ENCODE measurements around the gene MRPL53. TPM values are rescaled to one million over a fixed set of nuclear protein-coding genes. Genes with fewer than 3 reads are reported as not detected.
A peak's percentile ranks its signal among the peaks of the same experiment; 100 is the strongest.

The MRPL53 gene
- total RNA-seq, 1 experiment from 2014 or later = 98.1 TPM

DNA sequence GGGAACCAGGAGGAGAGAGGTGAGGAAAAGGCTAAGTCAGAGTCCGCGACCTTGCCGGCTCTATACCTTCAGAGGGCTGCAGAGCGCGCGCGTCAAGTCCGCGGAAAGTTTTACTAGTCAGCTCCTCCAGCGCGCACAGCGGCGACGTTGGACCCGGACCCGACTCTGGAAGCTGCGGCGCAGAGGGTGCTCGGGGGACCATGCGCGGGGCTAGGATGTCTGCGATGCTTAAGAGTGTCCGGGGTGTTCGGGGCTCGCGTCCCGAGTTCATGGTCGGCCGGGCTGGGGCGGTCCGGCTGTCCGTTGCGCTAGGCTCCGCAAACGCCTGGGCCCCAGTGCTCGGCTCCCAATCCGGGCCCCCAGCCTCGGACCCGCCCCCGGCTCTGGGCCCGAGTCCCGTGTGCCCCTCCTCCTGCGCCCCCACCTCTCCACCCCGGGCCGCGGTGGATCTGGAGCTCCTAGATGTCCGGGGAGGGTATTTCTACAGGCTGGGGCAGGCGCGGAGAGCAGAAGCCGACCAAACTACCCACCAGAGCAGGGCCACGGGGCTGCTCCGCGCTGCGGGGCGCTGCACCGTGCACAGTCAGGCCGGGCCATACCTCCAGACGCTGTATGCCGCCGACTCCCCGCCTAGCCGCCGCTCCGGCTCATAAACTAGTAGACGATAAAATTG is 26.9 kb upstream of the MRPL53 start, which contains the start of gene LBX2:
Gene LBX2, minus strand, starts transcription at position 337 of the 673 bp plus-strand sequence. Its CDS starts 66 bp downstream, at position 271.
- intact Hi-C loops (cut with micrococcal nuclease; ENCODE audit: unreplicated experiment) (no loop called here), in situ Hi-C loops (cut with HindIII; ENCODE audit: low pct_unique_long_range_greater_than_20kb, low sequenced_read_pairs) (no loop called here)
- H3K36me3 ChIP-seq (ENCODE audit: control insufficient read depth, insufficient read depth, low read length) = no peaks in the 10 kb centered on the region
- BruUV-seq (replicated peaks) = no TSS peak
- no peaks in the 10 kb centered on the region for H3K9me3 ChIP-seq (ENCODE audit: control insufficient read depth, insufficient read depth, low read depth, low read length)
- ChIA-PET CTCF (interaction anchor here (0.6 kb wide), 1 partner anchor 48 kb away, joined by 3 read pairs; no protein-coding TSS in a partner anchor), POLR2A (no interaction called here)
- H3K4me1 ChIP-seq (ENCODE audit: control insufficient read depth, insufficient read depth, low read length) = peaks cover 39% of the 10 kb centered on the region
- no peak for DNase-seq (ENCODE audit: low read depth, low spot score)
- no peaks in the 10 kb centered on the region for H3K27me3 ChIP-seq (ENCODE audit: control insufficient read depth, insufficient read depth, low read length)
- ATAC-seq = peak; percentile 44
- peak within 1 kb of the TSS; percentile 81 for H3K27ac ChIP-seq (ENCODE audit: low read length)
- H3K4me3 ChIP-seq (ENCODE audit: low read depth in 2 of 2, low read length in 2 of 2) = peak within 1 kb of the TSS; percentile 43 to 65
- TF ChIP-seq CTCF (IDR thresholded peaks at IDR 0.05) = no peak
- TF ChIP-seq SIN3A (IDR thresholded peaks at IDR 0.05; ENCODE audit: borderline replicate concordance, insufficient read depth, low read depth, low read length) = no peak

- no peak for TF ChIP-seq TCF7L2 (IDR thresholded peaks at IDR 0.05; ENCODE audit: low read depth, low read length)
- no peak; the same call in none of the 2 replicates for TF ChIP-seq POLR2AphosphoS5 (IDR thresholded peaks at IDR 0.05; ENCODE audit: low read depth, low read length)
- TF ChIP-seq SIN3A (IDR thresholded peaks at IDR 0.05; ENCODE audit: borderline replicate concordance, insufficient read depth, low read depth, low read length) = no peak; the same call in 1 of the 2 replicates
- TF ChIP-seq, protein P1, sequence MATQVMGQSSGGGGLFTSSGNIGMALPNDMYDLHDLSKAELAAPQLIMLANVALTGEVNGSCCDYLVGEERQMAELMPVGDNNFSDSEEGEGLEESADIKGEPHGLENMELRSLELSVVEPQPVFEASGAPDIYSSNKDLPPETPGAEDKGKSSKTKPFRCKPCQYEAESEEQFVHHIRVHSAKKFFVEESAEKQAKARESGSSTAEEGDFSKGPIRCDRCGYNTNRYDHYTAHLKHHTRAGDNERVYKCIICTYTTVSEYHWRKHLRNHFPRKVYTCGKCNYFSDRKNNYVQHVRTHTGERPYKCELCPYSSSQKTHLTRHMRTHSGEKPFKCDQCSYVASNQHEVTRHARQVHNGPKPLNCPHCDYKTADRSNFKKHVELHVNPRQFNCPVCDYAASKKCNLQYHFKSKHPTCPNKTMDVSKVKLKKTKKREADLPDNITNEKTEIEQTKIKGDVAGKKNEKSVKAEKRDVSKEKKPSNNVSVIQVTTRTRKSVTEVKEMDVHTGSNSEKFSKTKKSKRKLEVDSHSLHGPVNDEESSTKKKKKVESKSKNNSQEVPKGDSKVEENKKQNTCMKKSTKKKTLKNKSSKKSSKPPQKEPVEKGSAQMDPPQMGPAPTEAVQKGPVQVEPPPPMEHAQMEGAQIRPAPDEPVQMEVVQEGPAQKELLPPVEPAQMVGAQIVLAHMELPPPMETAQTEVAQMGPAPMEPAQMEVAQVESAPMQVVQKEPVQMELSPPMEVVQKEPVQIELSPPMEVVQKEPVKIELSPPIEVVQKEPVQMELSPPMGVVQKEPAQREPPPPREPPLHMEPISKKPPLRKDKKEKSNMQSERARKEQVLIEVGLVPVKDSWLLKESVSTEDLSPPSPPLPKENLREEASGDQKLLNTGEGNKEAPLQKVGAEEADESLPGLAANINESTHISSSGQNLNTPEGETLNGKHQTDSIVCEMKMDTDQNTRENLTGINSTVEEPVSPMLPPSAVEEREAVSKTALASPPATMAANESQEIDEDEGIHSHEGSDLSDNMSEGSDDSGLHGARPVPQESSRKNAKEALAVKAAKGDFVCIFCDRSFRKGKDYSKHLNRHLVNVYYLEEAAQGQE (IDR thresholded peaks at IDR 0.05; ENCODE audit: insufficient read depth in 1 of 2, low read depth in 2 of 2, low read length in 1 of 2) = no peak
- no peak for TF ChIP-seq CTCF (IDR thresholded peaks at IDR 0.05)
- H3K9me3 ChIP-seq (ENCODE audit: control insufficient read depth, insufficient read depth, low read depth, low read length) = no peaks in the 10 kb centered on the region
- no TSS peak for BruUV-seq (replicated peaks)
- peaks cover 34% of the 10 kb centered on the region for H3K4me1 ChIP-seq (ENCODE audit: control insufficient read depth, insufficient read depth, low read length)
- in situ Hi-C loops (cut with HindIII; ENCODE audit: low pct_unique_long_range_greater_than_20kb, low sequenced_read_pairs) (no loop called here), intact Hi-C loops (cut with micrococcal nuclease; ENCODE audit: unreplicated experiment) (no loop called here)
- DNase-seq (ENCODE audit: low read depth, low spot score) (no peak), ATAC-seq (peak; percentile 17)
- H3K27me3 ChIP-seq (ENCODE audit: control insufficient read depth, insufficient read depth, low read length) = no peaks in the 10 kb centered on the region
- ChIA-PET POLR2A (no interaction called here), CTCF (no interaction called here)
- peak overlapping the region; percentile 43 to 65 for H3K4me3 ChIP-seq (ENCODE audit: low read depth in 2 of 2, low read length in 2 of 2)
- no peaks in the 10 kb centered on the region for H3K36me3 ChIP-seq (ENCODE audit: control insufficient read depth, insufficient read depth, low read length)
- H3K27ac ChIP-seq (ENCODE audit: low read length) = peak overlapping the region; percentile 81
Measured at GRCh38 chr2:74498500-74499266, 26.2 kb upstream of the MRPL53 start.

Measured in Panc1 (cell line).